H9 (cell line): ENCODE results near the gene FHL3. TPM values are rescaled to one million over a fixed set of nuclear protein-coding genes. Genes with fewer than 3 reads are reported as not detected.

Experiments
- DNase-seq: peaks from one replicate; pipeline ENCODE4 v3.0.0-alpha.2; 2017
- H2AFZ ChIP-seq: one replicate; pipeline ENCODE4 v1.6.1; 2013; ENCODE audit warnings: mild to moderate bottlenecking, low read length, control low read depth, moderate library complexity
- H2AK5ac ChIP-seq: 2 replicates; pipeline ENCODE4 v1.6.1; 2013; ENCODE audit warnings: low read length, control low read depth, mixed read lengths; ENCODE audit not compliant: insufficient read length
- H2BK120ac ChIP-seq: one replicate; pipeline ENCODE4 v1.6.1; 2013; ENCODE audit warnings: low read depth, mild to moderate bottlenecking, low read length, control low read depth, inconsistent platforms; ENCODE audit not compliant: poor library complexity, severe bottlenecking
- H2BK12ac ChIP-seq: 2 replicates; pipeline ENCODE4 v1.6.1; 2013; ENCODE audit warnings: low read length, control low read depth, mixed read lengths, low read depth; ENCODE audit not compliant: insufficient read length
- H2BK15ac ChIP-seq: 2 replicates; pipeline ENCODE4 v1.6.1; 2013; ENCODE audit warnings: low read depth, low read length, control low read depth
- H2BK20ac ChIP-seq: one replicate; pipeline ENCODE4 v1.6.1; 2013; ENCODE audit warnings: low read depth, mild to moderate bottlenecking, low read length, control low read depth, inconsistent platforms; ENCODE audit not compliant: poor library complexity, severe bottlenecking
- H2BK5ac ChIP-seq: 2 replicates; pipeline ENCODE4 v1.6.1; 2013; ENCODE audit warnings: low read length, control low read depth, mixed read lengths; ENCODE audit not compliant: insufficient read length
- H3K14ac ChIP-seq: 2 replicates; pipeline ENCODE4 v1.6.1; 2013; ENCODE audit warnings: low read length, control low read depth; ENCODE audit not compliant: insufficient read depth
- H3K18ac ChIP-seq: 2 replicates; pipeline ENCODE4 v1.6.1; 2013; ENCODE audit warnings: low read depth, mild to moderate bottlenecking, mixed read lengths, low read length, control low read depth; ENCODE audit not compliant: insufficient read length
- H3K23ac ChIP-seq: 2 replicates; pipeline ENCODE4 v1.6.1; 2013; ENCODE audit warnings: low read length, control low read depth, mixed read lengths, low read depth; ENCODE audit not compliant: insufficient read length
- H3K23me2 ChIP-seq: 2 replicates; pipeline ENCODE4 v1.6.1; 2013; ENCODE audit warnings: low read depth, mild to moderate bottlenecking, mixed read lengths, low read length, control low read depth; ENCODE audit not compliant: insufficient read length, poor library complexity, severe bottlenecking
- H3K27ac ChIP-seq: 2 replicates; pipeline ENCODE4 v1.5.1; 2013; ENCODE audit warnings: low read length, control low read depth, mixed read lengths, low read depth; ENCODE audit not compliant: insufficient read length
- H3K27me3 ChIP-seq: 2 replicates; pipeline ENCODE4 v1.6.1; 2013; ENCODE audit warnings: low read length, control low read depth, inconsistent platforms; ENCODE audit not compliant: insufficient read depth
- H3K4ac ChIP-seq: 2 replicates; pipeline ENCODE4 v1.6.1; 2013; ENCODE audit warnings: low read depth, mild to moderate bottlenecking, control low read depth, inconsistent platforms, low read length, moderate library complexity
- H3K4me1 ChIP-seq: 2 replicates; pipeline ENCODE4 v1.6.1; 2013; ENCODE audit warnings: low read length, control low read depth, inconsistent platforms; ENCODE audit not compliant: insufficient read depth
- H3K4me2 ChIP-seq: 2 replicates; pipeline ENCODE4 v1.6.1; 2013; ENCODE audit warnings: low read length, control low read depth, mixed read lengths; ENCODE audit not compliant: insufficient read length, insufficient read depth
- H3K56ac ChIP-seq: 2 replicates; pipeline ENCODE4 v1.6.1; 2013; ENCODE audit warnings: low read depth, mild to moderate bottlenecking, mixed read lengths, low read length, control low read depth; ENCODE audit not compliant: insufficient read length
- H3K79me1 ChIP-seq: 2 replicates; pipeline ENCODE4 v1.6.1; 2013; ENCODE audit warnings: low read depth, mild to moderate bottlenecking, moderate library complexity, low read length, control low read depth, inconsistent platforms; ENCODE audit not compliant: insufficient read depth, poor library complexity, severe bottlenecking
- H3K79me2 ChIP-seq: 2 replicates; pipeline ENCODE4 v1.6.1; 2013; ENCODE audit warnings: low read length, control low read depth, inconsistent platforms; ENCODE audit not compliant: insufficient read depth
- H3K9ac ChIP-seq: 2 replicates; pipeline ENCODE4 v1.6.1; 2013; ENCODE audit warnings: low read length, control low read depth, mixed read lengths; ENCODE audit not compliant: insufficient read length; ENCODE audit errors: extremely low read depth
- H3K9me3 ChIP-seq: one replicate; pipeline ENCODE4 v1.6.1; 2013; ENCODE audit warnings: low read depth, low read length, inconsistent platforms; ENCODE audit not compliant: control insufficient read depth
- H3T11ph ChIP-seq: one replicate; pipeline ENCODE4 v1.6.1; 2013; ENCODE audit warnings: mild to moderate bottlenecking, low read length, control low read depth, inconsistent platforms
- H4K20me1 ChIP-seq: one replicate; pipeline ENCODE4 v1.6.1; 2013; ENCODE audit not compliant: control insufficient read depth, insufficient read length, insufficient read depth
- H4K5ac ChIP-seq: 2 replicates; pipeline ENCODE4 v1.6.1; 2013; ENCODE audit warnings: low read depth, mild to moderate bottlenecking, mixed read lengths, low read length, control low read depth; ENCODE audit not compliant: insufficient read length
- H4K8ac ChIP-seq: replicated peaks from 2 replicates; pipeline ENCODE4 v1.6.1; 2013; ENCODE audit warnings: low read length, control low read depth, mixed read lengths, low read depth; ENCODE audit not compliant: insufficient read length
- H4K91ac ChIP-seq: 2 replicates; pipeline ENCODE4 v1.6.1; 2013; ENCODE audit warnings: low read depth, mild to moderate bottlenecking, moderate library complexity, mixed read lengths, low read length, control low read depth; ENCODE audit not compliant: insufficient read length
- H3K27ac Mint-ChIP-seq, 3 experiments: 2 replicates in 2 of 3; 3 replicates in 1 of 3; pipeline ENCODE4 v1.8.0; 2020 to 2021; ENCODE audit warnings: mixed read lengths in 3 of 3, mild to moderate bottlenecking in 1 of 3, moderate library complexity in 1 of 3
- H3K27me3 Mint-ChIP-seq: 2 replicates; pipeline ENCODE4 v1.8.0; 2021; ENCODE audit warnings: low read depth, mild to moderate bottlenecking, moderate library complexity, mixed read lengths
- H3K36me3 Mint-ChIP-seq, 3 experiments: 2 replicates in 2 of 3; 3 replicates in 1 of 3; pipeline ENCODE4 v1.8.0; 2020 to 2021; ENCODE audit warnings: low read depth in 3 of 3, mixed read lengths in 3 of 3; ENCODE audit not compliant: insufficient read depth in 1 of 3
- H3K4me1 Mint-ChIP-seq, 2 experiments: 2 replicates each; pipeline ENCODE4 v1.8.0; 2020; ENCODE audit warnings: mixed read lengths in 2 of 2
- H3K4me3 Mint-ChIP-seq, 2 experiments: 2 replicates in 1 of 2; 3 replicates in 1 of 2; pipeline ENCODE4 v1.8.0; 2020 to 2021; ENCODE audit warnings: mild to moderate bottlenecking in 2 of 2, mixed read lengths in 2 of 2, moderate library complexity in 1 of 2
- H3K9me3 Mint-ChIP-seq, 2 experiments: 2 replicates in 1 of 2; 3 replicates in 1 of 2; pipeline ENCODE4 v1.8.0; 2020; ENCODE audit warnings: mild to moderate bottlenecking in 2 of 2, mixed read lengths in 2 of 2, moderate library complexity in 1 of 2
- CTCF ChIP-seq: fragments of 200-600 bp; sonication (generic); conservative IDR thresholded peaks from 3 replicates; pipeline ENCODE4 v1.8.0; 2021; ENCODE audit warnings: antibody characterized with exemption, mild to moderate bottlenecking
- WGBS: extraction: QIAGEN DNeasy Blood & Tissue Kit; methylation state at CpG from one replicate; pipeline ENCODE4 v1.1.7; 2013; ENCODE audit warnings: missing lambda C conversion rate, low lambda C conversion rate, mixed read lengths; ENCODE audit not compliant: insufficient read length; ENCODE audit errors: extremely low coverage; 5-methylcytosine and 5-hydroxymethylcytosine counted together
- total RNA-seq: library from RNA; stranded (reverse); gene quantifications from 2 replicates; pipeline ENCODE4 v1.2.1, GENCODE V29; 2021

Gene FHL3
- total RNA-seq, 1 experiment from 2014 or later = 32.8 TPM

GRCh38 chr1:38018864-38019343, 13.6 kb upstream of the FHL3 start:
- H3K79me1 ChIP-seq = peaks cover 7% of the 10 kb centered on the region
- no peak overlapping the region for H2AK5ac ChIP-seq
- H3K9ac ChIP-seq = no peak overlapping the region
- peaks cover 9% of the 10 kb centered on the region; the same call in 1 of the 2 replicates for H3K79me2 ChIP-seq
- no peak overlapping the region for H3K4ac ChIP-seq
- no peak overlapping the region for H3K14ac ChIP-seq
- no peaks in the 10 kb centered on the region for H3K23me2 ChIP-seq
- Mint-ChIP-seq H3K27ac (no peak overlapping the region), H3K9me3 (no peaks in the 10 kb centered on the region), H3K4me3 (no peak overlapping the region), H3K27me3 (no peaks in the 10 kb centered on the region), H3K36me3 (peaks cover 32 to 83% (median 73%) of the 10 kb centered on the region in 3 experiments; a peak in 6 of 7 replicates), H3K4me1 (peaks cover 3 to 5% of the 10 kb centered on the region in 2 experiments; a peak in 3 of 4 replicates)
- H3K4me2 ChIP-seq = no peak overlapping the region
- H3K9me3 ChIP-seq = no peaks in the 10 kb centered on the region
- no peak overlapping the region for H3T11ph ChIP-seq
- no peak overlapping the region for H4K5ac ChIP-seq
- no peak overlapping the region for H3K23ac ChIP-seq
- H4K20me1 ChIP-seq = no peaks in the 10 kb centered on the region
- H2AFZ ChIP-seq = no peak overlapping the region
- no peaks in the 10 kb centered on the region for H3K4me1 ChIP-seq
- no peak overlapping the region for H4K8ac ChIP-seq
- no peak overlapping the region for H2BK120ac ChIP-seq
- no peak overlapping the region for H4K91ac ChIP-seq
- no peak overlapping the region for H2BK5ac ChIP-seq
- no peak overlapping the region for H3K18ac ChIP-seq
- H2BK15ac ChIP-seq = no peak overlapping the region
- no peaks in the 10 kb centered on the region for H3K27me3 ChIP-seq
- TF ChIP-seq CTCF = peak; percentile 67
- no peak overlapping the region for H3K27ac ChIP-seq
- no CpG with 5 or more reads among the region's 6 CpGs for WGBS
- DNase-seq = no peak
- H3K56ac ChIP-seq = no peak overlapping the region
- no peak overlapping the region for H2BK20ac ChIP-seq
- H2BK12ac ChIP-seq = no peak overlapping the region
